Measurements from ENCODE around the gene CASZ1. TPM values are rescaled to one million over a fixed set of nuclear protein-coding genes. Genes with fewer than 3 reads are reported as not detected.
A peak's percentile ranks its signal among the peaks of the same experiment; 100 is the strongest.

CASZ1 gene
- total RNA-seq, 1 donor from 2014 or later: 18.3 TPM

- Mint-ChIP-seq H3K36me3 (ENCODE audit: unreplicated experiment) (no peaks in the 10 kb centered on the region), H3K4me3 (ENCODE audit: unreplicated experiment) (no peak overlapping the region), H3K9me3 (ENCODE audit: unreplicated experiment) (peaks cover 13% of the 10 kb centered on the region), H3K27me3 (ENCODE audit: unreplicated experiment) (peaks cover 21% of the 10 kb centered on the region), H3K27ac (ENCODE audit: unreplicated experiment) (no peak overlapping the region), H3K4me1 (ENCODE audit: low read depth, unreplicated experiment) (peaks cover 25% of the 10 kb centered on the region)
- no peak for TF ChIP-seq CTCF (IDR thresholded peaks at IDR 0.05; ENCODE audit: partially characterized antibody, unreplicated experiment)
- no peak for DNase-seq
Measured at GRCh38 chr1:10691075-10691739, 105.2 kb downstream of the CASZ1 start.

GRCh38 chr1:10690484-10690883 lies 106.0 kb downstream of the CASZ1 start:
- Mint-ChIP-seq H3K27me3 (ENCODE audit: unreplicated experiment) (peaks cover 18% of the 10 kb centered on the region), H3K4me3 (ENCODE audit: unreplicated experiment) (no peak overlapping the region), H3K27ac (ENCODE audit: unreplicated experiment) (no peak overlapping the region), H3K4me1 (ENCODE audit: low read depth, unreplicated experiment) (peaks cover 27% of the 10 kb centered on the region), H3K36me3 (ENCODE audit: unreplicated experiment) (no peaks in the 10 kb centered on the region), H3K9me3 (ENCODE audit: unreplicated experiment) (peaks cover 13% of the 10 kb centered on the region)
- no peak for TF ChIP-seq CTCF (IDR thresholded peaks at IDR 0.05; ENCODE audit: partially characterized antibody, unreplicated experiment)
- no peak for DNase-seq

- peaks cover 36% of the 10 kb centered on the region for H3K4me1 Mint-ChIP-seq (ENCODE audit: low read depth, unreplicated experiment)
- peaks cover 15% of the 10 kb centered on the region for H3K27me3 Mint-ChIP-seq (ENCODE audit: unreplicated experiment)
- no peak for TF ChIP-seq CTCF (IDR thresholded peaks at IDR 0.05; ENCODE audit: partially characterized antibody, unreplicated experiment)
- H3K9me3 Mint-ChIP-seq (ENCODE audit: unreplicated experiment): peaks cover 12% of the 10 kb centered on the region
- H3K36me3 Mint-ChIP-seq (ENCODE audit: unreplicated experiment): no peaks in the 10 kb centered on the region
- H3K27ac Mint-ChIP-seq (ENCODE audit: unreplicated experiment): no peak overlapping the region
- no peak for DNase-seq
- no peak overlapping the region for H3K4me3 Mint-ChIP-seq (ENCODE audit: unreplicated experiment)
Measured at GRCh38 chr1:10688409-10688786, 108.0 kb downstream of the CASZ1 start.

- peak overlapping the region; percentile 33 for H3K27ac Mint-ChIP-seq (ENCODE audit: unreplicated experiment)
- no peaks in the 10 kb centered on the region for H3K36me3 Mint-ChIP-seq (ENCODE audit: unreplicated experiment)
- H3K4me1 Mint-ChIP-seq (ENCODE audit: low read depth, unreplicated experiment): peaks cover 41% of the 10 kb centered on the region
- peaks cover 8% of the 10 kb centered on the region for H3K9me3 Mint-ChIP-seq (ENCODE audit: unreplicated experiment)
- peaks cover 13% of the 10 kb centered on the region for H3K27me3 Mint-ChIP-seq (ENCODE audit: unreplicated experiment)
- peak overlapping the region; percentile 42 for H3K4me3 Mint-ChIP-seq (ENCODE audit: unreplicated experiment)
- TF ChIP-seq CTCF (IDR thresholded peaks at IDR 0.05; ENCODE audit: partially characterized antibody, unreplicated experiment): no peak
- no peak for DNase-seq
Measured at GRCh38 chr1:10687782-10688408, 108.6 kb downstream of the CASZ1 start.

GRCh38 chr1:10687251-10687651 lies 109.2 kb downstream of the CASZ1 start:
- Mint-ChIP-seq H3K27me3 (ENCODE audit: unreplicated experiment) (peaks cover 12% of the 10 kb centered on the region), H3K4me1 (ENCODE audit: low read depth, unreplicated experiment) (peaks cover 43% of the 10 kb centered on the region), H3K36me3 (ENCODE audit: unreplicated experiment) (no peaks in the 10 kb centered on the region), H3K4me3 (ENCODE audit: unreplicated experiment) (no peak overlapping the region), H3K27ac (ENCODE audit: unreplicated experiment) (peak overlapping the region; percentile 33), H3K9me3 (ENCODE audit: unreplicated experiment) (peaks cover 6% of the 10 kb centered on the region)
- no peak for DNase-seq
- TF ChIP-seq CTCF (IDR thresholded peaks at IDR 0.05; ENCODE audit: partially characterized antibody, unreplicated experiment): no peak
